Frontal cortex (tissue), 4 donors: ENCODE measurements around the gene ZFP36L1. TPM values are rescaled to one million over a fixed set of nuclear protein-coding genes. Genes with fewer than 3 reads are reported as not detected.

ENCODE experiments used
- DNase-seq, 2 donors: peaks; one replicate each; pipeline ENCODE4 v3.0.0; 2012; ENCODE audit warnings: low spot score in 2 of 2
- FAIRE-seq: peaks from 2 replicates; lab custom pipeline; 2012; peaks lifted over from hg19 to GRCh38; lab: Jason Lieb, UNC
- total RNA-seq: library from RNA; depleted of rRNA; stranded (reverse); fragments of >200 nt; gene quantifications from one replicate; pipeline ENCODE4 v1.2.3, GENCODE V29; 2014
- donor health status: control.
- donor health status: control.
- donor health status: control.

The ZFP36L1 gene
- total RNA-seq, 1 donor from 2014 or later, result 4.1 TPM

DNA sequence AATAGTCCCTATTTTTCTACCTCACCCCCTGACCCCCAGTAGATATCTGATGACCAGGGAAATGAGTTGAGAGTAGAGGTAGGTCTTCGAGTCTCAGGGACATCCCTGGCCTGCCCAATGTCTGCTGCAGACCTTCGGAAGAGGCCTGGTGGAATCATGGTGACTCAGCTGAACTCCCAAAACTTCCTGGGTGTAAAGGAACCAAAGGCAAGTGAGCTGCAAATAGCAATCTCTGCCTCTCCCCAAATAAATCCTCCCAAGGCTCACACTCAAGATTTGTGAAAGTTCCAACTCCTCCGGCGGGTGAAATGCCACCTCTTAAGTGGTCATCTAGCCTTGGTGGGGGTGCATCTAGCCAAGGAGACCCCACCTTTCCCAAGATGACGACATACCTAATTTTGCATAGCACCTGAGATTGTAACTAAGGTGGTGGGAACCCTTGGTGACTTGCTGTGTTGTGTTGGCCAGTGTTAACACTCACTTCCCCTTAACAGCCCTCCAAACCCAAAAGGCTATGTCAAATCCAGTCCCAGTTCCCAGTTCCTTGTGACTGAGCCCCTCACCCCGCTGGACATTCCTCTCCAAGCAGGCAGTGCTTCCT, 6.3 kb downstream of the ZFP36L1 start:
- FAIRE-seq, result no peak
- no peak for DNase-seq

DNA sequence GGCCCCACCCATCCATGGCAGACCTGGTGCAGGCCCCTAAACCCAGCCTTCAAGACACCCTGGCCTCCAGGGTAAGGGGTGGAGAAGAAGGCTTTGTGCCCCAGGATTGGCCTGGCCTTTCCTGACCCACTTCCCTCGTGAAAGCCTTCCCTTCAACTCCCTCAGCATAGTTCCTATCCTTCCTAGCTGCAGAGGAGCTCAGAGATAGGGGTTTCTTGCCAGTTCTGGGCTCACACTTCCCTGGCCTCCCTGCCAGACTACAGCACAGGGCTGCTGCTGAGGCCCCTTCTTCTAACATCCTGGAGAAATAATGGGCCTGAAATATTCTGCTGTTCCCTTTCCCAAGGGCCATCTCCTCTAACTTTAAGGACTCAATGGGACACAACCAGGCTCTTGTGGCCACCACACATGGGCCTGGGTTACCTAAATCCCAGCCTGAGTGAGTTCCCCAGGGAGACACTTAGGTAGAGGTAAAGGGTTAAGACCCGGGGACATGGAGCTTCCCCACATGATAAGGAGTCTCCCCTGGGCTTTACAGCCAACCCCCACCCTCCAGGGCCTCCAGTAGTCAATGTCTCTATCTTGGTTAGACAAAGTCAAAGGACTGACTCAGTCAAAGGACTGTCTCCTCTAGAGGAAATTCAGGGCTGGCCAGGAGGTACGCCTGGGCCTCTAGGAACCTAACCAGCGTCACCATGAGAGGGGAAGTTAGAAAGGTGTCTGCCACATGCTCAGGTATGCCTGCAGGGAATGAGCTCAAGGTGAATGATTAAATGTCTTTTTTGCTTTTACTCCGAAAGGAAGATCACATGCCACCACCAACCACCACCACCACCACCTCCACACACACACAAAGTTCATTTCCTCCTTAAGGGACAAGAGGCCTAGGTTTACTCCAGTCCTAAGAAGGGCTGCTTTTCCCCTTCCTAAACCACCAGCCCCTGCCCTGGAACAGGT, 7.1 kb downstream of the ZFP36L1 start:
- DNase-seq, result no peak
- no peak for FAIRE-seq

DNA sequence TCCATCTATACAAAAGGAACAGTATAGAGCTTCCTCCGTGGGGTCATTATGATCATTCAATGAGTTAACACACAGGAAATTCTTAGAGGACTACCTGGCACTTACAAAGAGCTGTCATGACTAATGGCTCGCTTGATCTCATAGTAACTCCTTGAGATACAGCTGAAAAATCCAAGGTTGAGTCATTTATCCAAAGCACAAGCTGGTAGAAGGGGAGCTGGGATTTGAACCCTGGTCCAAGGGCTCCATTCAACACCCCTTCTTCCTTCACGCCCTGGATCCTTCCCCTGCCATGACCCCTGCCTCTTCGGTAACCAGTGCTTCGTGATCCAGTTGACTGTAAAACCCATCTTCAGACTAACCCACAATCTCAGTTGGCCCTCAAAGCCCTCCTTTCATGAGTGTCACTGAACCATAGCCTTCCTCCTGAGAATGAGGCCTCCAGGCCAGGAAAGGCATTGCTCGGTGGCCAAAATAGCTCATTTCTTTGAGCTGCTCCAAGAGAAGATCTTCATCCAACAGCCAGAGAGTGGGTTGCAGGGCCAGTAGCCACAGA, 7.8 kb downstream of the ZFP36L1 start:
- no peak for DNase-seq
- FAIRE-seq, result no peak

DNA sequence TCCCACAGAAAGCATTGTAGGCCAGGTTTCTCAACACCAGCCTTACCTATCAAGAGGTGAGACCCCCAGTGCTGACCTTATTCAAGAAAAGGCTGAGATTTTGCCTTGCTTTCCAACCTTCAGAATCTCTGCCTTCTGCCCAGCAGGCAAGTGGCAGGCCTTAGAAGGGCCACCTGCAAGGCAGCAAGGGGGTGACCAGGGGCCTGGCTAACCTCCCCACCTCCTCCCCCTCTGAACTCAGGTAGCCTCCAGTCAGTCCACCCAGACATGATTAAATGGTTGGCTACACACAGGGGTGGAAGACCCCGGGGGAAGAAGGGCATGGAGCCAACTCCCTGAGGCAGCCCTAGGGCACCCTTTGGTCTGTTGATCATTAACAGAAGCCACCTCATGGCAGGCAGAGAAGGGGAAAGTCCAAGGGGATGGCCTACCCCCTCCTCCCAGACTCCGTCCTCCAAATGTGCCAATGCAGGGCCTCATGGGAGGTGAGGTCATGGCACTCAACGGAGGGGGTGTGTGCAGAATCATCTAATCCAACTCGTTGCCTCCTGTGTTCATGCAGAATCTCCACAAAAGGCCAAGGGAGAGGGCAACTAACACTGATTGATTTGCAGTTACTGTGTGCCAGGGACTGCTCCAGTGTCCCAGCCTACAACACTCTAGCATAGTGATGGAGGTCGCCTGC, 8.5 kb downstream of the ZFP36L1 start:
- DNase-seq (no peak), FAIRE-seq (no peak)

DNA sequence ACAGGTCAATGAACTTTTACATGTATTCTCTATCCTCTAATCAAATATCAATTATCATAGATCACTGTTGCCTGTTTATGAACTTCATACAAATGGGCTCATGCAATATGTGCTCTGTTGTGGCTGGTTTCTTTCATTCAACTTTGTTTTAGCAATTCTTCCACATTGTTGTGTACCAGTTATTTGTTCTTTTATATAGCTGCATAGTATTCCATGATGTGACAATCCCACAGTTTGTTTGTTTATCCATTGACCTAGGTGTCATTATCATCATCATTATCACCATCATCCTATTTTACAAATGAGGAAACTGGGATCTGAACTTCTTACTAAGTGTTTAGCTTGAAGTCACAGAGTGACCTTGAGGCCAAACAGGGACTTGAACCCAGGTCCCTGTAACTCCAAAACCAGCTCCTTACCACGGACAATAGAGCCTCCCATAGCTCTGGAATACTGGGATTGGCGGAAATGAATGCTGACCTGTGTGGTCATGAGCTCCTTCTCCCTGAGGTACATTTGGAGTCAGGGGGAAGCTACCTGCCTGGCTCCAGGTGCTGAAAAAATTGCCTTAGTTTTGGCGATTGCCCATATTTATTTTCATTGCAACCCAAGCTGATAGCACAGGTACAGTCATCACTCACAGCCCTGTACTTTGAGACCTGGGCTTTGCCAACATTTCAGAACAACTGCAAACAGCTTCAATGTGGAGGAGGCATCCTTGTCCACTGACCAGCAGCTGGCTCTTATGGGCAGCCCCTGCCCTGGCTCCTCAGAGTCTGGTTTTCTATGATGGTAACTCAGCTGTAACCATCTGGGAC, 9.2 kb downstream of the ZFP36L1 start:
- FAIRE-seq (no peak), DNase-seq (no peak)

DNA sequence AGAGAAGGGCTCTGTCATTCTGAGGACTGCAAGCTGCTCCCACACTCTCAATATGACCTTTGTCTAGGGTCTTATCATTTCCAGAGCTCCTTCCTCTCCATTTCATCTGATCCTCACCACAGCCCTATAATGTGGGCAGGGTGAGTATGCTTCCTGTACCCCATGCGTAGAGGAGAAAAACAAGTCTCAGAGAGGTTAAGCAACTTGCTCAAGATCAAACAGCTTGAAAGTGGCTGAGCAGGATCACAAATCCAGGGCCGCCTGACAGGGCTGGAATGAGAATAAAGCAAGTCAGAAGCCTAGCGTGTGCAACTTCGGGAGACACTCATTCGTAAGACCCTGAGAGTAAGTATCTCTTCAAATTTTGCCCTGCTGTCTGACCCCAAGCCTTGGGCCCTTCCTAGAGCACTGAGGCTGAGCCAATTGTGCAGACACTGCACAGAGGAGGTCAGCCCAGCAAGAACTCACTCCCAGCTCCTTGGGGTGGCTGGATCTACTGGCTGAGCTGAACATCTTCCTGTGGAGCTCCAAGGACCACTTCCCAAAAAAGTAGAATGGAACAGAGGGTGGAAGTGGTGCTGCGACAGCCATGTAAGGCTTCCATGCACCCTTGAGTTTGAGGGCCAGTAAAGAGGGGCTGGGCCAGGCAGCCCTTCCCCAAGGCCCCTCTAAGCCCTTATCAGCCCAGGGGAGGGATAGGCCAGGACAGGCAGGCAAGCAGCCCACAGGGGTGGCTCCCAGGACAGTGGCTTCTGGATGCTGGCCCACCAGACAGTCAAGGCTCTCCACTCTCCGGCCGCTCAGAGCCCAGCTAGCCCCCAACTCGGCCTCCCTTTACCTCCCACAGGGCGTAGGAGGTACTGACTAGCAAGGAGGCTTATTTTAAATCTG, 10.5 kb downstream of the ZFP36L1 start:
- FAIRE-seq, result no peak
- no peak for DNase-seq

DNA sequence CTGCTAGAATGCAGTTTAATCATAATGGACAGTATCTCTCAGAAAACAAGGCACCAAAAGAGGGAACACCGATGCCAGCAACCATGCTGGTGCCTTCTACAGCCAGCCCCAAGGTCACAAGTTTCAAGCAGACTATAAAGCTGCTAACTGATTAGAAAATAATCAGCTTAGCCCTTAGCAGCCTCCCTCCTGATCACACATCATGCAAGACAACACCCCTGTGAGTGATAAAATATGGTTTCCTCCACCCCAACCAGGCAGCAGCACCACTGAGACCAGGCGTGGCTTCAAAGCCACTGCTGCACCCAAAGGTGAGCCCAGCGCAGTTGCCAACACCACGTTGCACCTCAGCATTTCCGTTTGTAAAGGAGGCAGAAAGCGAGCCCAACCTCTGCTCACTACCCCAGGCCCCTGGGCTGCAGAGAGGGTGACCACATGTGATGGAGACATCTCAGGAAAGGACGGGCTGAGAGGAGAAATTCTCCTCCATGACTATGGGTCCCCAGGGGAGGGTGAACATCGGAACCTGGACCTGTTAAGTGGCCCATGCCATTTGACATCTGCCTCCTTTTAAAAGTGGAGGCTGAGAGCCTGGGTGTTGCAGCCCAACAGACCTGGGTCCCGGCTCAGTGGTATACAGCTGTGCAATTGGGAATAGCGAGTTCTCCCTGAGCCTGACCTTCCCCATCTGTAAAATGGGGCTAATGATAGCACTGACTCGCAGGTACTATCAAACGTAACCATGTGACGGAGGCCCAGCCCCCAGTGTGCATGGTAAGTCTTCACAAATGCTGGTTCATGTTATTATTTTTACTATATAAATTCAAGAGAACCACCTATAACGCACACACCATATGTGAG, 11.5 kb downstream of the ZFP36L1 start:
- FAIRE-seq, result no peak
- no peak for DNase-seq

DNA sequence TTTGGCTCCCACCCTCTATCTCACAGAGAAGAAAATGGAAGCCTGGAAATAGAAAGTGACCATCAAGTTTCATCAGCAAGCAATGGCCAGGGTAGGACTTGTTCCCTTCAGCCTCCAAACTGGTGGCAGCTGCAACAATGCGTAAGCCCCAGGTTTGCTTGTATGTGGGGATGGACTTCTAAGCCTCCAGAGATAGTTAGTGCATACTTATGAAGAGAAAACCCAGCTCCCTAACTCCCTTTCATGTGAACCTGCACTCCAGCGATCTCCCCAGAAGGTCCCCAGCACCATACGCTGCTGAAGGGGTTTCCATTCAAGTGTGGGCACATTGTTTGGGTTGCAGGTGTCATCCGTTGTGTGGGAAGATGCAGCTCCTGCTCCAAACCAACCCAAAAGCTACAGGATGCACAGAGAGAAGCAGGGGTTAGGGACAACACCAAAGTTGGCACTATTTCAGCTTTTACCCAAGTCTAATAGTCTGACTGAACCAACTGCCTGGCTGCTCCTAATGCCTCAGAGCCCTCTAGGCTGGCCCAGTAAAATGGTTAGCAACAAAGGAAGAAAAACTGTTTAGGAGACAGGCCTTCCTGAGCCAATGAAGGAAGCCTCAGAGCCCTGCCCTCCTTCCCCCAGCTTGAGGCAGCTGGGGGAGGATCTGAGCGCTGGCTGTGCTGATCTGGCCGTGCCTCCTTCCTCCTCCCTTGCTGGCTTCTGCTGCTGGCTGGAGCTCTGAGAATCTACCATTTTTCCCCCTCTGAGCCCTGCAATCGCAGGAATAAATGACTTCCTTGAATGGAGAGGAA, 12.3 kb downstream of the ZFP36L1 start:
- FAIRE-seq (no peak), DNase-seq (no peak)

DNA sequence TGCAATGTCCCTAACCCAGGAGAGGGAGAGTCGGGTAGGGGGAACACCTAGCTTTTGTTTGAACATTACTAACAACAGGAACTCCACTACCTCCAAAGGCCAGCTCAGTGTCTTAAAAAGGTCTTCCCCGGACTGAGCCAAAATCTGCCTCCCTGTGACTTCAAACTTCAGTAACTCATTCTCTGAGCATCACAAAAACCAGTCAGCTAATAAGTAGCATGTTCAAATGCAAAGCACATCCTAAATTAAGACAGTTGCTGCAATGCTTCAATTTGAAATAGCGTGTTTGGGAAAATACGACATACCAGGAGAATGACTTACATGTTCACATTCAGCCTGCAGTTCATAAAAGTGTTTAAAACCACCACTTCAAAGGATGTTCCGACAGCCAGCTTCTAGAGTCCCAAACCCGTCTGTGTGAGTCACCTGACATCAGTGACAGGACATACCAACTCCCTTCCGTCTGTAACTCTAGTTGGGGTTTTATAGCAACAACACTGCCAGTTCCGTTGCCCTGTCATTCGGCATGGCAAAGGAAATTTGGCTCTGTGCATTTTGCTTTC, 13.0 kb downstream of the ZFP36L1 start:
- FAIRE-seq, result no peak
- DNase-seq, result no peak

DNA sequence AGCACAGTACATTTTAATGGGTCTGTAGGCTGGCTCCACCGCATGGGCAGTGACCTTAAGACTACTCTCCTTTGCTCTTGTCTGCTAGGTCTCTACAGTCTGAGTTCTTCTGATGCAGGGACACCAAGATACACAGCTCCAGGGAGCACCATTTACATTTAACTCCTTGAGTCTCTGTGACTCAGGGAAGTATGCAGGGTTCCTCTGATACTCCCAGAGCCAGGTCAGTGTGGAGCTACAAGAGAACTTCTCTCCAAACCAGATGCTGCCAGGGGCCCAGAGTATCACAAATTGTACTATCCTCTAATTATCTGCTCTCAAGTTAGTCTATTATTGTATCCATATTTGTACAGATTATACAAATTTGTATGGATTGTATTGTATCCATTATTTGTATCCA, 15.2 kb downstream of the ZFP36L1 start:
- FAIRE-seq (no peak), DNase-seq (no peak)

DNA sequence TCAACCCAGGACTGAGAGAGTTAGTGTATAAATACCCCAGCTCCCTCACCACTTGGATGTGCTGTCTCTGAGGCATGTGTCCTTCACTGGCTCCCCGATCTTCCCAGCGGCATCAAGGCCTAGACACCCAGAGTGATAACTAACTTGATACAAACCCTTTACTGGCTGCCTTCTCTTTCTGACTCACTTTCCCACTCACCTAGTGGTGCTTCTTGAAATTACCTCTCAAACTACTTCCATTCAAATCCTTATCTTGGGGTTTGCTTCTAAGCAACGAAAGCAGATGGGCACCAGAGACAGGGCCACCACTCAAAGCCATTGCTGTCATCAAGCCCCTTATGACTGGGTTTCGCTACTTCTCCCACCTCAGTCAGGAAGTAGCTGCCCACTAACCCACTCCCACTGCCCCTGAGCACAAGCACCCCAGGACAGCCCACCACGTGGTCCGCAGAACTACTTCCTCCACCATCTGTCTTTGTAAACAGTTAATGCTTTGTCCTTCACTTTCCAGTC, 17.2 kb downstream of the ZFP36L1 start:
- no peak for FAIRE-seq

DNA sequence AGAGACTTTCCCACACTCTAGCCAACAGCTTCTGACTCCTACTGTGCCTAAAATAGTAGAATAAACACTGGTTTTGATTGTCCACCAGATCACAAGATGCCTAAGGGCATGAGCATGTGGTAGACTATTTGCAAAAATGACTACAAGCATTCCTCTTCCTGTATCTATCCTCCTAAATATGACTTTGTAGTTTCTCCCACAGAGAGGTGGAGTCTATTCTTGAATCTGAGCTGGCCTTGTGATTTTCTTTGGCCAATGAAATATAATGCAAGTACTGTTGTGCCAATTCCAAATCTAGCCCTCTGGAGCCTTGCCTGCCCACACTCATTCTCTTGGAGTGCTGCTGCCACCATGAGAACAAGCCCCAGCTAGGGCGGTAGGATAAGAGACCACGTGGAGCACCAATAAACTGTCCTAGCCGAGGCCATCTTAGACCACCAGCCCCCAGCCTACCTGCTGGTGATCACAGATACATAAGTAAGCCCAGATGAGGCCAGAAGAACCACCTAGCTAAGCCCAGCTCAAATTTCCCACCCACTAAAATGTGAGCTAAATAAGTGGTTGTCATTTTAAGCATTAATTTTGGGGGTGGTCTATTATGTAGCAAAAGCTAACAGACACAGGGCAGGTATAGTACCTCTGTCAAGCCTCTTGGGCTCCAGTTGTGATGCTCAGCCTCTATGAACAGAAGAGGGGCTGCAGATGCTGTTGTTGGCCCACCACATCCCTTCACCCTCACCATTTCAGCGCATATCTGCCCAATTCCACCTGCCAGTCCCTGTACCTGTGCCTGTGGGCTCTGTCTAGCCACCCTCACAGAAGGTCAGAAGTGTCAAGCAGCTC, 17.9 kb downstream of the ZFP36L1 start:
- no peak for FAIRE-seq
- no peak for DNase-seq

More for the DNA sequence above, 17.2 kb downstream of the ZFP36L1 start:
- no peak for DNase-seq

DNA sequence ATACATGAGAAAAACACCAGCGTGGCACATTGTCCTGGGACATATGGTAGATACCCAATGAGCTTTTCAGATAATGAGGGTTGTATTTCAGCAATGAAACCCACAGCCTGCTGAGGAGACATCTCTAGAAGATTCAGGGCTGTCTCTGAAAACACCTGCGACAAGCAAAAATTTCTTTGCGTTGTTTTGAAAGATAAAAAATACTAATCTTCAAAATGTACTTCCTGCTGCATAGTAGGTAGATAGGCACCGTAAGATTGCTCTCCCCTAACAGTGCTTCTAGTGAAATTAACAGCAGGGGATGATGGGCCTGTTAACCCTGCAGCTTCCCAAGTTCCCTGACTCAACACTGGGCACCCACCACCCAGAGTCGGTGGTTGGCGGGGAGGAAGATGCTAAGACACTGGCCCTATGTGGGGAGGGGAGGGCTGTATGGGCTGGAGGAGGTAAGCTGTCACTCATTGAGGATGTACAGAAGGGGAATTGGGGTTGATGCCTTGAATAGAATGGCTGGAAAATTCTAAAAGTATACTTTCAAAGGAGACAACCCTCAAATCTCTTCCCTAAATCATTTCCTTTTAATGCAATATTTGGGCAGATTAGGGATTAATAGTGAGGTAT, 20.0 kb downstream of the ZFP36L1 start:
- no peak for FAIRE-seq
- DNase-seq, result no peak

DNA sequence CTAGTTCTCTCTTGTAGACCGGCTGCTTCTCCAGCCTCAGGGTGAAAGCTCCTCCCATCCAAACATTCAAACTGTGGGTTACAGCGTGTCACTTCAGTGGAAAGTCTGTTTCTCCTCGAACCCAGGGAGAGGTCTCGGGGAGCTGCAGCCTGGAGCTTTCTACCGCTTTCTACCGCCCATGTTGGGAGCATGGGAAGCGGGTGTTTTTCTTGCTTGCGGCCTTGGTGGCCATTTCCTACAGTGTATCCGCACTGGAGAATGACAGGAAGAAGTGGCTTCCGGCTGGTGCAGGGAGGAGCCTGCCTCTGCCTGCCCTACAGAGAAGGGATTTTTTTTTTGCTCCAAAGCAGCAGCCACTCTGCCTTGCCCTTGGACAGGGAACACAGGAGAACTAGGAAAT, 21.2 kb downstream of the ZFP36L1 start:
- FAIRE-seq, result no peak
- no peak for DNase-seq
